ENCODE measurements around the gene WDR4. TPM values are rescaled to one million over a fixed set of nuclear protein-coding genes. Genes with fewer than 3 reads are reported as not detected.

The WDR4 gene
- total and polyA plus RNA-seq, 10 of the 15 experiments (the other 5 are each of a cell fraction or from before 2014, with no cell fraction given), result 2.1 to 45.3 (median 18.7) TPM

- Histone ChIP-seq H4K20me1 (ENCODE audit: control insufficient read depth, insufficient read depth) (no peaks in the 10 kb centered on the region), H3K4me2 (ENCODE audit: control insufficient read depth, insufficient read depth) (no peak overlapping the region), H3K9ac (ENCODE audit: control insufficient read depth, insufficient read depth, low read length) (no peak overlapping the region), H3K27ac (ENCODE audit: control insufficient read depth, insufficient read depth) (no peak overlapping the region), H2AFZ (ENCODE audit: control insufficient read depth, low read depth, low read length) (no peak overlapping the region), H3K79me2 (ENCODE audit: control insufficient read depth, insufficient read depth, low read length) (no peaks in the 10 kb centered on the region), H3K4me3 (no peak overlapping the region), H3K27me3 (replicated peaks in 1 of 2; ENCODE audit: control insufficient read depth in 2 of 2, insufficient read depth in 2 of 2, low read length in 1 of 2) (no peaks in the 10 kb centered on the region), H3K4me1 (ENCODE audit: control insufficient read depth, insufficient read depth, low read length) (no peaks in the 10 kb centered on the region; the same call in 1 of the 2 replicates), H3K9me3 (replicated peaks; ENCODE audit: control insufficient read depth, insufficient read depth, low read length) (no peaks in the 10 kb centered on the region; the same call in 2 of the 3 replicates), H3K36me3 (ENCODE audit: control insufficient read depth in 2 of 2, insufficient read depth in 2 of 2, low read length in 1 of 2) (no peaks in the 10 kb centered on the region)
- WGBS (ENCODE audit: insufficient coverage, insufficient replicate concordance, low lambda C conversion rate, missing lambda C conversion rate), result 18% methylated on average over 2 of the region's 2 CpGs
- ATAC-seq (peak; percentile 91), FAIRE-seq (no peak), DNase-seq (ENCODE audit: low read depth, low spot score) (no peak)
- no TSS peak for BruUV-seq (replicated peaks)
- RAD21 ChIA-PET (ENCODE audit: unreplicated experiment), result no interaction called here
- SMC1A ChIA-PET (ENCODE audit: uncharacterized antibody, unreplicated experiment), result interaction anchor here (0.7 to 1.2 kb wide), 4 partner anchors 18 to 445 kb away, joined by 3 to 4 read pairs (median 3); no protein-coding TSS in a partner anchor
- in situ Hi-C loops (cut with MboI), result no loop called here
- intact Hi-C loops (cut with micrococcal nuclease; ENCODE audit: unreplicated experiment), result loop anchor here (1.0 to 10.0 kb wide), 2 partner anchors 225 to 674 kb away; no protein-coding TSS in a partner anchor
- POLR2A ChIA-PET, result no interaction called here
- TF ChIP-seq ETV6 (conservative IDR thresholded peaks at IDR 0.05 in 1 of 2, IDR thresholded peaks at IDR 0.05 in 1 of 2; ENCODE audit: borderline replicate concordance in 1 of 2, low read depth in 1 of 2) (no peak), CTCF (IDR thresholded peaks at IDR 0.05 in 2 of 3, conservative IDR thresholded peaks at IDR 0.05 in 1 of 3; ENCODE audit: control insufficient read depth in 2 of 3, extremely low read depth in 1 of 3, insufficient read depth in 1 of 3, low read depth in 3 of 3, low read length in 3 of 3) (peak; percentile 39 to 82 (median 66)), NFIC (IDR thresholded peaks at IDR 0.05; ENCODE audit: low read depth, low read length) (no peak), SMC3 (IDR thresholded peaks at IDR 0.05; ENCODE audit: borderline replicate concordance, low read length) (peak; percentile 51; the same call in 1 of the 2 replicates), RAD21 (IDR thresholded peaks at IDR 0.05; ENCODE audit: insufficient read depth, low read depth, low read length) (peak; percentile 72), GABPA (IDR thresholded peaks at IDR 0.05; ENCODE audit: low read depth) (no peak), ZNF622 (IDR thresholded peaks at IDR 0.05) (no peak), YY1 (IDR thresholded peaks at IDR 0.05; ENCODE audit: low read depth, low read length) (peak; percentile 41; the same call in 1 of the 2 replicates)
- CTCF ChIA-PET, result interaction anchor here (1.0 to 1.9 kb wide), 2 partner anchors 225 to 282 kb away, joined by 4 to 13 read pairs; no protein-coding TSS in a partner anchor
Measured at GRCh38 chr21:42818328-42818749, 61.0 kb downstream of the WDR4 start.
